PC-3 (cell line): ENCODE measurements around the gene GASK1B.

ENCODE experiments used
- CTCF ChIP-seq: fragments of 300-600 bp; sonication (generic); conservative IDR thresholded peaks from 2 replicates; pipeline ENCODE4 v1.5.1; 2017; ENCODE audit warnings: antibody characterized with exemption, low read depth, mild to moderate bottlenecking, low read length
- EZH2 ChIP-seq: fragments of 300-600 bp; sonication (generic); IDR thresholded peaks from one replicate; pipeline ENCODE4 v1.6.1; 2017; ENCODE audit warnings: antibody characterized with exemption, mild to moderate bottlenecking, low read length; ENCODE audit not compliant: unreplicated experiment
- EZH2phosphoT487 ChIP-seq: fragments of 300-600 bp; sonication (generic); IDR thresholded peaks from 2 replicates; pipeline ENCODE4 v1.6.1; 2018; ENCODE audit warnings: mild to moderate bottlenecking, antibody characterized with exemption, low read length, borderline replicate concordance

GRCh38 chr4:158146736-158147135 lies 26.1 kb downstream of the GASK1B start:
- TF ChIP-seq EZH2 (no peak), CTCF (no peak), EZH2phosphoT487 (no peak)
